GM18499 (cell line): Measurements from ENCODE around the gene CCDC149.

ENCODE experiments used
- ATAC-seq: cut with Tn5 transposase; IDR thresholded peaks from one replicate; pipeline ENCODE4 v1.9.1; 2021; ENCODE audit warnings: moderate number of reproducible peaks; ENCODE audit not compliant: insufficient read depth, unreplicated experiment

CCDC149 gene

GRCh38 chr4:24884902-24885301 lies 27.9 kb downstream of the CCDC149 start:
- no peak for ATAC-seq

DNA sequence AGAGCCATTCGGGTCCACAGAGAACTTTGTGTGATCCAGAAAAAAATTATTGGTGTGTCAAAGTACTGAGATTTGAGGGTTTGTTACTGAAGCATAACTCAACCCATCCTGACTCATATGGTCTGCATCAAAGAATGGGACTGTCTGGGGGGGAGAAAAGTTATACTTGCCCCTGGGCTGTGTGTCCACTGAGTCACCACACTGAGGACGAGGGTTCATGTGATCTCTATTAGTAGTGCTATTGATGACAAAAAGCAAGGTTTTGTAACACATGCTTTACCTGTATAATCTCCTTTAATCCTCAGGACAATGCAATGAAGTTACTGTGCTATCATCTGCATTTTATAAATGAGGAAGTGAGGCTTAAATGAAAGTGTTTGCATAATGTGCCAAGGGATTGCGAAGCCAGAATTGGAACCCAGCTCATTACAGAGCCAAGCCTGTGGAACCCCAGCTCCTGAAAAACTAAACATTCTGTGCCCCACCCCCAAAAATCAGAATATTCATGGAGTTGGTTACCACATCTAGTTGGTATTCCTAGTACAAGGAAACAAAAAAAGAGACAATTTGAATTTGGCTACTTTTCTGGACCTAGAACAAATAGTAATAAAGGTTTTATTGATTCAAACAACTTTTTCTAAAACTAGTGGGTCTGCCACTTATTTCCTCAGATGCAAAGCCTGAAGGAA lies 31.2 kb downstream of the CCDC149 start:
- ATAC-seq = no peak

DNA sequence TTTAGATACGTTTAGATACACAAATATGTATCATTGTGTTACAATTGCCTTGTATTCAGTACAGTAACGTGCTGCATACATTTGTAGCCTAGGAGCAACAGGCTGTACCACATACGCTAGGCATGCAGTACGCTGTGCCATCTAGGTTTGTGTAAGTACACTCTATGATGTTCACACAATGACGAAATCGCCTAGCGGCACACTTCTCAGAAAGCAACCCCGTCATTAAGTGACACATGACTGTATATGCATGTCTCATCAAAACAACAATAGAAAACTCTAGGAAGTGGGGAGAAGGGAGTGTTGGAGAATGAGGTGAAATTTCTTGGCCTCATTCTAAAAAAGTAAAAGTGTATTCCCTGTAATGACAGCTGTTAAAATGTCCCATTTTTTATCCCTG lies 32.7 kb downstream of the CCDC149 start:
- no peak for ATAC-seq

GRCh38 chr4:24878636-24879016 lies 34.2 kb downstream of the CCDC149 start:
- ATAC-seq = no peak

GRCh38 chr4:24877868-24878635 lies 34.8 kb downstream of the CCDC149 start:
- no peak for ATAC-seq

GRCh38 chr4:24876431-24876830 lies 36.4 kb downstream of the CCDC149 start:
- no peak for ATAC-seq

- ATAC-seq = no peak
These were observed 40.1 kb downstream of the CCDC149 start for GRCh38 chr4:24872720-24873119.

DNA sequence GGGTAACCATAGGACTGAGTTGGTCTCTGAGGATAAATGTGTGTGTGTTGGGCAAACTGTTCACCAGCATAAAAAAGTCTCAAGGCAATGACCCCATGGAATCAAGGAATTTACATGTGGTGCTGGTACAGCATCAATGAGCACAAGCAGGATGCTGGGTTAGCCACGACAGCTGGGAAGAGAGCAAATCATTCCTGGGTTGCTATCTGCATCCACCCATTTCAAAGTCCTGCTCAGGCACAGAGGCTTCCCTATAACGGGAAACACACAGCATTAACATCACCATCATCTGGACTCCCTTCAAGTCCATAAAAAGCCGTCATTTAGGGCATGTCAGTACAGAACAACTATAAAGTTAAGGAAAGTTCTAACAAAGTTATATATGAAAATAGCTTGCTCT lies 41.6 kb downstream of the CCDC149 start:
- ATAC-seq = no peak

DNA sequence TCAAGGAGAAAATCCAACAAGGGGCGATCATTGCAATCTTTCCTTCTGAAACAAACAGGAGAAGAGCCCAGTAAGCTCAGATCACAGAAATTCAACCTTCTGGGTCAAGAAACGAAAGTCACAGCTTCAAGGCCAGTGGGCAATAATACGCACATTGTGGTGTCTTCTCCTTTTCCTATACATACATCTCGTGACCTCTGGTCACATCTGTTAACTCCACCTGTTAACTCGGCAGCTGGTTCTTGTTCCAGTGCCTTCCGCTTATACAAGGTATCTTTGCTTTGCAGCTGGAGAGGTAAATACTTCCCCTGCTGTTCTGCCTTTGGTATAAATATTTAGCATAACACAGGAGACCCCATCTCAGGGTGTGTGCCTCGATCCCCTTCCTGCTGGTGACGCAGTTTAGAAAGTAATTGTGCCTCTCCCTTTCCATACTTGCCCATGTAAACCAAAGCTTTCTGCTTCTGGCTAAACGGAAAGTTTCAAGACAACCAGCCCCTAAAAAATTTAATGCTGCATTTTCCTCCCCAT lies 45.0 kb downstream of the CCDC149 start:
- no peak for ATAC-seq

GRCh38 chr4:24867251-24867650 lies 45.6 kb downstream of the CCDC149 start:
- no peak for ATAC-seq

DNA sequence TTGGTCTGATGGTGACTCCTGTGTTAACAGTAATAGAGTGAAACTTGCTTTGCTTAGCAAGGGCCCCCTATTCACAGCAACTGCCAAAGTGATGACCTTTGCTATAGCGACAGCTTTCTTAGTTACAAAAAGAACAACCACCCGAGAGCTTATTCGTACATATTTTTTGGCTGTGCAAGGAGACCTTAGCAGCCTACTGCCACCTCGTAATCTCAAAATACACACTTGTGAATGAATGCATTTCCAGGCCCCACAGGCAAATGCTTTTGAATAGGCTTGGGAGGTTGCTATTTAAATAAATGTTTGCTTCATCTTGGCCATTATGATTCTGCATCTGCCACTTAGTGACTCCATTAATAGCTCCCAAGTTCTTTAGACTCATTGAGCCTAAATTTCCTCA lies 47.4 kb downstream of the CCDC149 start:
- ATAC-seq = no peak

GRCh38 chr4:24863799-24864198 lies 49.0 kb downstream of the CCDC149 start:
- ATAC-seq = no peak

DNA sequence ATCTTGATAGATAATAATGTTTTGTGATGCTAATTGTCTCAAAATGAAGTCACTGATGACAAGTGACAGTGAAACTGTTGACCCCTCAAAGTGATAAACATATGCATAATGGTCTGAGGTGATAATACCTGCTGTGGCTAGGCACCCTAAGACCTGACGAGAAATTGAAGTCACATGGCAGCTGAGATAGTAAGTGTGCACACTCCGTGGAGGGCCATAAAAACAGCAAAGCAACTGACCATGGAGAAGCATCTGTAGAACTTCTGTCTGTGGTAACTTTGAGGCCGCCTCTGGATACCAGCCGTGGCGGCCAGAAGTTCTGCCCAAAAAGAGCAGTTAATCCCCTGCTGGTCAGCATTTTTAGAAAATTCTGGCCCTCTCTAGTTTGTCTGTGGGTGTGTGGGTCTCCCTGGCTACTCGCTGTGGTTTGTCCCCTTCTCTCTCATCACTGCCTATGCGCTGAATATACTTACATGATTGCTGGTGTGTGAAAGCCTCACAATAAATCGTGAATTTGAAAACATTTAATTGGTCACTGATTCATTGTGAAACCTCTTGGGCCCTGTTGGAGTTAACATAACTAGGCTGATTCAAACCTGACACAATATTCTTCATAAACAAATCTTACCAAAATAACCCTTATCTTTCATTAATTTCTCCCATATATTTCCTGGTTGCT lies 50.6 kb downstream of the CCDC149 start:
- ATAC-seq = peak; percentile 65

DNA sequence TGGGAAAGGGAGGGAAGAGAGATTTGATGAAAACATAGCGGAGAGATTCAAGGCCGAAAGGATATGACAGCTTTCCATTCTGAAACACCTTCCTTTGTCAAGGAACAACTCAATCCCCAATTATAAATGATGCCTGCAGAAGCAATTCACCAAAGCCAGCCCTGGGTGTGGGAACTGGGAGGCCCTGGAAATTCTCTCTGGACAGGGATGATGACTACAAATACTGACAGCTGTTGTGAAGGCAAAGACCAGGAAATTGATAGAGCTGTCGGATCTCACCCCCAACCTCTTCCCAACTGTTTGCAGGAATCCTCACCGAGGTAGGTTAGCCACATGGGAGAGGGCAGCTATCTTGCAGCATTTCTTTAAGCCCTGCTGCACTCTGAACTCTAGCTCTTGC lies 54.3 kb downstream of the CCDC149 start:
- ATAC-seq = no peak

DNA sequence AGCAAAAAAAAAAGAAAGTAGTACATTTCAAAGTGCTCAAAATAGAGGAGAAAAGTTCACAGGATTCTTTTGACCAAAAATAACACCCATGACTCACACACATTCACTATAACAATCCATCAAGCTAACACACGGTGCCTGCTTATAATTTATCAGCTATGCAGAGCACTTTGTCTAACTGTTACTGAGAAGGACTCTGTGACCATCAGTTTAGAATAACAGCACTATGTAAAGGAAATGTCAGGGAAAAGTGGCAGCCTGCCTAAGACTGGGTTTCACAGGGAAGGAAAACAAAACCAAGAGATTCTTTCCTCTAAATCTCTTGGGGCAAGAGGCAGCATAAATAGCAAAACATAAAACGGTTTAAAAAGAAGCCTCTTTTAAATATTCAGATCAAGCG lies 54.8 kb downstream of the CCDC149 start:
- ATAC-seq = no peak

- ATAC-seq = peak; percentile 91
These were observed 56.3 kb downstream of the CCDC149 start for GRCh38 chr4:24856586-24856985.

GRCh38 chr4:24855741-24856140 lies 57.1 kb downstream of the CCDC149 start:
- ATAC-seq = no peak

GRCh38 chr4:24853142-24853541 lies 59.7 kb downstream of the CCDC149 start:
- no peak for ATAC-seq

- ATAC-seq = no peak
These were observed 62.2 kb downstream of the CCDC149 start for GRCh38 chr4:24850674-24851073.

- no peak for ATAC-seq
These were observed 63.1 kb downstream of the CCDC149 start for GRCh38 chr4:24849756-24850155.

DNA sequence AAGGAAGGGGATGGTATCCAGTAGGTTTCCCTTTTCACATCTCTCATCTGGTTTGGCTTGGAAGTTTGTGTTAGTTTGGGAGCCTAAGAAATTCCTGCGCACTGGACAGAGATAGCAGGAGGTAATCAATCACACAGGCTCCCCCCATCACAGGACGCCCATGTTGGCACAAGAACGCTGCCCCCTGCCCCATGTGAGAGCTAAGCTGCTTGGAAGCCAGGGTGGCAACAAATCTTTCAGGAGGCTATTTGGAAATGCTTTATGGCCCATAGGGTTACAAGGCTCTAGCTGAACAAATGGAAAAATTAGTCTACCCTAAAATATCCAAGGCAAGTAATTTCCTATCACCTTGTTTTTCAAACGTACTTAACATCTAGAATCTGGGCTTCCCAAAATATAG lies 63.5 kb downstream of the CCDC149 start:
- ATAC-seq = no peak
